ENCODE results near the gene LGI1. TPM values are rescaled to one million over a fixed set of nuclear protein-coding genes. Genes with fewer than 3 reads are reported as not detected.

Gene LGI1
- total and polyA plus RNA-seq, 2 of the 8 experiments (the other 6 are each of a cell fraction or from before 2014, with no cell fraction given) = 0.15 TPM; not detected in 1

DNA sequence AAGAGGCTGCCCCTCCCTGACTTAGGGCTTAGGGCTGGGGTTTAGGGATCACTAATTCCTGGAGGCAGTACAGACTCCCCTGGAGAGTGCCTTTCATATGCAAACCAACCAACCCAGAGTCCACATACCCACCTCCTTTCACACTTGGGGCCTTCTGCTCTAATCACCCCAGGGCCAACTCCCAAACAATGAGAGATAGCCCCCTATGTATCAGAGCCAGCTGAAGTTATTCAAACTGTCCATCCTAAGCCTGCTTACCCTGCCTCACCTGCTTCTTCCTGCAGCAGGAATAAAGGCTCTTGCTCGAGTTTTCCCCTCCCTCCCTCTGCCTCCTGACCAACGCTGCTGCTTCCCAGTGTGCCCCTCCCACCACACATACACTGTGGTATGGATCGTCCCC, 84.2 kb downstream of the LGI1 start (continued):
- 0 out of 2 replicates have a peak, but pooled peaks have one; percentile 7 for TF ChIP-seq CHD2 (IDR thresholded peaks at IDR 0.05; ENCODE audit: low read length)
- no peak for TF ChIP-seq SAP30 (IDR thresholded peaks at IDR 0.05; ENCODE audit: insufficient read depth, insufficient replicate concordance, low read length)
- TF ChIP-seq ZNF274 (IDR thresholded peaks at IDR 0.05; ENCODE audit: borderline replicate concordance, extremely low read depth, low read length) = peak; percentile 54; the same call in 1 of the 2 replicates
- peak; percentile 49; the same call in 1 of the 2 replicates for TF ChIP-seq KDM1A (IDR thresholded peaks at IDR 0.05; ENCODE audit: borderline replicate concordance, low read length)
- peak; percentile 8 to 83 for TF ChIP-seq BCL11A (IDR thresholded peaks at IDR 0.05; ENCODE audit: low read depth in 2 of 2, low read length in 2 of 2)
- TF ChIP-seq CBX5 (IDR thresholded peaks at IDR 0.05; ENCODE audit: low read depth, low read length) = no peak
- TF ChIP-seq RBBP5 (IDR thresholded peaks at IDR 0.05; ENCODE audit: borderline replicate concordance, low read depth, low read length) = no peak
- TF ChIP-seq, protein P1, sequence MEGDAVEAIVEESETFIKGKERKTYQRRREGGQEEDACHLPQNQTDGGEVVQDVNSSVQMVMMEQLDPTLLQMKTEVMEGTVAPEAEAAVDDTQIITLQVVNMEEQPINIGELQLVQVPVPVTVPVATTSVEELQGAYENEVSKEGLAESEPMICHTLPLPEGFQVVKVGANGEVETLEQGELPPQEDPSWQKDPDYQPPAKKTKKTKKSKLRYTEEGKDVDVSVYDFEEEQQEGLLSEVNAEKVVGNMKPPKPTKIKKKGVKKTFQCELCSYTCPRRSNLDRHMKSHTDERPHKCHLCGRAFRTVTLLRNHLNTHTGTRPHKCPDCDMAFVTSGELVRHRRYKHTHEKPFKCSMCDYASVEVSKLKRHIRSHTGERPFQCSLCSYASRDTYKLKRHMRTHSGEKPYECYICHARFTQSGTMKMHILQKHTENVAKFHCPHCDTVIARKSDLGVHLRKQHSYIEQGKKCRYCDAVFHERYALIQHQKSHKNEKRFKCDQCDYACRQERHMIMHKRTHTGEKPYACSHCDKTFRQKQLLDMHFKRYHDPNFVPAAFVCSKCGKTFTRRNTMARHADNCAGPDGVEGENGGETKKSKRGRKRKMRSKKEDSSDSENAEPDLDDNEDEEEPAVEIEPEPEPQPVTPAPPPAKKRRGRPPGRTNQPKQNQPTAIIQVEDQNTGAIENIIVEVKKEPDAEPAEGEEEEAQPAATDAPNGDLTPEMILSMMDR (IDR thresholded peaks at IDR 0.05; ENCODE audit: control extremely low read depth in 1 of 3, insufficient read depth in 1 of 3, low read depth in 1 of 3, low read length in 3 of 3) = no peak
- TF ChIP-seq POU5F1 (IDR thresholded peaks at IDR 0.05; ENCODE audit: low read depth, low read length) = peak; percentile 98
- TF ChIP-seq RAD21 (IDR thresholded peaks at IDR 0.05 in 1 of 2, conservative IDR thresholded peaks at IDR 0.05 in 1 of 2; ENCODE audit: low read depth in 2 of 2, low read length in 2 of 2) = peak in 1 of 2 experiments; percentile 3; a peak in 1 of 4 replicates
- TF ChIP-seq EGR1 (IDR thresholded peaks at IDR 0.05; ENCODE audit: borderline replicate concordance, low read depth, low read length) = peak; percentile 80
- TF ChIP-seq, protein P2, sequence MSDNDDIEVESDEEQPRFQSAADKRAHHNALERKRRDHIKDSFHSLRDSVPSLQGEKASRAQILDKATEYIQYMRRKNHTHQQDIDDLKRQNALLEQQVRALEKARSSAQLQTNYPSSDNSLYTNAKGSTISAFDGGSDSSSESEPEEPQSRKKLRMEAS (IDR thresholded peaks at IDR 0.05) = no peak
- TF ChIP-seq JUN (IDR thresholded peaks at IDR 0.05; ENCODE audit: low read depth, low read length) = peak; percentile 29; the same call in 1 of the 2 replicates
- no peak for TF ChIP-seq BACH1 (IDR thresholded peaks at IDR 0.05; ENCODE audit: low read length)
- no peak for TF ChIP-seq BRCA1 (IDR thresholded peaks at IDR 0.05; ENCODE audit: low read depth, low read length)
- peak; percentile 98 for TF ChIP-seq HDAC6 (IDR thresholded peaks at IDR 0.05; ENCODE audit: low read depth, low read length)
- TF ChIP-seq GTF2F1 (IDR thresholded peaks at IDR 0.05; ENCODE audit: borderline replicate concordance, low read depth, low read length) = no peak
- no peak for TF ChIP-seq JUND (IDR thresholded peaks at IDR 0.05; ENCODE audit: low read length)
- 0 out of 4 replicates have a peak, but pooled peaks of 1 of the 2 experiments have one; percentile 33 for TF ChIP-seq SIN3A (conservative IDR thresholded peaks at IDR 0.05 in 1 of 2, IDR thresholded peaks at IDR 0.05 in 1 of 2; ENCODE audit: low read depth in 1 of 2, low read length in 2 of 2)
- peak; percentile 55 for TF ChIP-seq NANOG (IDR thresholded peaks at IDR 0.05; ENCODE audit: insufficient read depth, low read depth, low read length, poor library complexity, severe bottlenecking)
- peak; percentile 100 for TF ChIP-seq TCF12 (IDR thresholded peaks at IDR 0.05; ENCODE audit: low read depth, low read length)
- TF ChIP-seq EP300 (IDR thresholded peaks at IDR 0.05; ENCODE audit: borderline replicate concordance in 1 of 2, low read depth in 2 of 2, low read length in 2 of 2) = peak in 1 of 2 experiments; percentile 93; a peak in 1 of 3 replicates
